Measurements from ENCODE around the gene PHACTR1. TPM values are rescaled to one million over a fixed set of nuclear protein-coding genes. Genes with fewer than 3 reads are reported as not detected.

Gene PHACTR1
- total RNA-seq, 1 donor from 2014 or later, result 0.49 TPM

- Histone ChIP-seq H3K4me3 (no peak overlapping the region), H3K27ac (no peak overlapping the region), H3K36me3 (no peaks in the 10 kb centered on the region), H3K27me3 (no peaks in the 10 kb centered on the region), H3K9me3 (no peaks in the 10 kb centered on the region), H3K4me1 (no peaks in the 10 kb centered on the region)
- intact Hi-C loops (cut with DNase I), result no loop called here
- no peak for DNase-seq (ENCODE audit: extremely low spot score in 2 of 2)
- no peak for TF ChIP-seq POLR2AphosphoS5 (IDR thresholded peaks at IDR 0.05; ENCODE audit: insufficient read depth in 1 of 2, low read depth in 1 of 2)
- TF ChIP-seq, protein P1, sequence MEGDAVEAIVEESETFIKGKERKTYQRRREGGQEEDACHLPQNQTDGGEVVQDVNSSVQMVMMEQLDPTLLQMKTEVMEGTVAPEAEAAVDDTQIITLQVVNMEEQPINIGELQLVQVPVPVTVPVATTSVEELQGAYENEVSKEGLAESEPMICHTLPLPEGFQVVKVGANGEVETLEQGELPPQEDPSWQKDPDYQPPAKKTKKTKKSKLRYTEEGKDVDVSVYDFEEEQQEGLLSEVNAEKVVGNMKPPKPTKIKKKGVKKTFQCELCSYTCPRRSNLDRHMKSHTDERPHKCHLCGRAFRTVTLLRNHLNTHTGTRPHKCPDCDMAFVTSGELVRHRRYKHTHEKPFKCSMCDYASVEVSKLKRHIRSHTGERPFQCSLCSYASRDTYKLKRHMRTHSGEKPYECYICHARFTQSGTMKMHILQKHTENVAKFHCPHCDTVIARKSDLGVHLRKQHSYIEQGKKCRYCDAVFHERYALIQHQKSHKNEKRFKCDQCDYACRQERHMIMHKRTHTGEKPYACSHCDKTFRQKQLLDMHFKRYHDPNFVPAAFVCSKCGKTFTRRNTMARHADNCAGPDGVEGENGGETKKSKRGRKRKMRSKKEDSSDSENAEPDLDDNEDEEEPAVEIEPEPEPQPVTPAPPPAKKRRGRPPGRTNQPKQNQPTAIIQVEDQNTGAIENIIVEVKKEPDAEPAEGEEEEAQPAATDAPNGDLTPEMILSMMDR (IDR thresholded peaks at IDR 0.05), result no peak
- no peak for TF ChIP-seq POLR2A (IDR thresholded peaks at IDR 0.05)
Measured at GRCh38 chr6:12714022-12714421, 2.5 kb upstream of the PHACTR1 start.

- Histone ChIP-seq H3K4me3 (no peak overlapping the region), H3K9me3 (no peaks in the 10 kb centered on the region), H3K4me1 (no peaks in the 10 kb centered on the region), H3K36me3 (no peaks in the 10 kb centered on the region), H3K27ac (no peak overlapping the region), H3K27me3 (no peaks in the 10 kb centered on the region)
- no peak for TF ChIP-seq POLR2A (IDR thresholded peaks at IDR 0.05)
- TF ChIP-seq, protein P1 (IDR thresholded peaks at IDR 0.05), result no peak
- no peak for TF ChIP-seq POLR2AphosphoS5 (IDR thresholded peaks at IDR 0.05; ENCODE audit: insufficient read depth in 1 of 2, low read depth in 1 of 2)
- DNase-seq (ENCODE audit: extremely low spot score in 2 of 2), result no peak
- intact Hi-C loops (cut with DNase I), result no loop called here
Measured at GRCh38 chr6:12715437-12715836, 1.1 kb upstream of the PHACTR1 start.

DNA sequence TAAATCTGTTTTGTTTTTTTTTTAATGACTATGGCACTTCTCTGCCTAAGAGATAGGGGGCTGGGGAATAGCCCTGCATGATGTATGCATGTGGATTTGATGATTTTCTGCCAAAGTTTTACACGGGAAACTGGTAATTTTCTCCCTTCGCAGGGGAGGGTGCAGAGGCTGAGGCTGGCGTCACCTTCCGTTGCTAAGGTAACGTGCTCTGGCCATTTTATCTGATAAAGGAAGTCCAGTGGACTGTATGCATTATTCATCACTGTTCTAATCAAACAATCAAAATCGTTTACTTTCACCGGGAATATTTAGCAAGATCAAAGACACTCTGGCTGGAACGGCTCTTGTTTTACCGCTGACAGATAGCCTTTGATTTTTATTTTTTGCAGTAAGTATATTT, 789 bp downstream of the PHACTR1 start:
- no peaks in the 10 kb centered on the region for H3K4me1 ChIP-seq
- no peaks in the 10 kb centered on the region for H3K27me3 ChIP-seq
- no peak overlapping the region for H3K27ac ChIP-seq
- intact Hi-C loops (cut with DNase I), result no loop called here
- no peaks in the 10 kb centered on the region for H3K9me3 ChIP-seq
- TF ChIP-seq, protein P1 (IDR thresholded peaks at IDR 0.05), result no peak
- TF ChIP-seq POLR2AphosphoS5 (IDR thresholded peaks at IDR 0.05; ENCODE audit: insufficient read depth in 1 of 2, low read depth in 1 of 2) (no peak), POLR2A (IDR thresholded peaks at IDR 0.05) (no peak)
- no peak for DNase-seq (ENCODE audit: extremely low spot score in 2 of 2)
- no peaks in the 10 kb centered on the region for H3K36me3 ChIP-seq
- no peak overlapping the region for H3K4me3 ChIP-seq

GRCh38 chr6:12718015-12718414, 1.4 kb downstream of the PHACTR1 start:
- H3K36me3 ChIP-seq, result no peaks in the 10 kb centered on the region
- TF ChIP-seq, protein P1 (IDR thresholded peaks at IDR 0.05), result no peak
- no peak for TF ChIP-seq POLR2AphosphoS5 (IDR thresholded peaks at IDR 0.05; ENCODE audit: insufficient read depth in 1 of 2, low read depth in 1 of 2)
- TF ChIP-seq POLR2A (IDR thresholded peaks at IDR 0.05), result no peak
- intact Hi-C loops (cut with DNase I), result no loop called here
- no peaks in the 10 kb centered on the region for H3K9me3 ChIP-seq
- DNase-seq (ENCODE audit: extremely low spot score in 2 of 2), result no peak
- no peak overlapping the region for H3K27ac ChIP-seq
- H3K4me1 ChIP-seq, result no peaks in the 10 kb centered on the region
- H3K4me3 ChIP-seq, result no peak overlapping the region
- no peaks in the 10 kb centered on the region for H3K27me3 ChIP-seq

GRCh38 chr6:12719017-12719416, 2.5 kb downstream of the PHACTR1 start:
- no peaks in the 10 kb centered on the region for H3K27me3 ChIP-seq
- H3K9me3 ChIP-seq, result no peaks in the 10 kb centered on the region
- H3K36me3 ChIP-seq, result no peaks in the 10 kb centered on the region
- no peaks in the 10 kb centered on the region for H3K4me1 ChIP-seq
- H3K4me3 ChIP-seq, result no peak overlapping the region
- H3K27ac ChIP-seq, result no peak overlapping the region
- TF ChIP-seq POLR2AphosphoS5 (IDR thresholded peaks at IDR 0.05; ENCODE audit: insufficient read depth in 1 of 2, low read depth in 1 of 2), result no peak
- no peak for TF ChIP-seq POLR2A (IDR thresholded peaks at IDR 0.05)
- TF ChIP-seq, protein P1 (IDR thresholded peaks at IDR 0.05), result no peak
- intact Hi-C loops (cut with DNase I), result no loop called here
- no peak for DNase-seq (ENCODE audit: extremely low spot score in 2 of 2)
